SK-N-MC (cell line): ENCODE results near the gene LOXL1.
"Not testable (repeated sequence)": the region's sequence is repeated elsewhere in the genome, so short reads cannot be mapped to it uniquely, and the experiment has no call there.

Experiments
- DNase-seq: peaks from one replicate; pipeline ENCODE4 v3.0.0-alpha.2; 2011; ENCODE audit warnings: low read depth, low spot score
- H3K27ac ChIP-seq: fragments of 200-600 bp; sonication (generic); 2 replicates; pipeline ENCODE4 v1.5.1; 2016; ENCODE audit warnings: mixed run types
- H3K36me3 ChIP-seq: fragments of 200-600 bp; sonication (generic); 2 replicates; pipeline ENCODE4 v1.6.1; 2017; ENCODE audit warnings: antibody characterized with exemption, low read length, mixed read lengths; ENCODE audit not compliant: insufficient read depth
- H3K4me3 ChIP-seq: fragments of 200-600 bp; sonication (generic); 2 replicates; pipeline ENCODE4 v1.5.1; 2016
- H3K9ac ChIP-seq: fragments of 200-600 bp; sonication (generic); 2 replicates; pipeline ENCODE4 v1.8.0; 2017; ENCODE audit warnings: mixed run types, mixed read lengths; ENCODE audit not compliant: insufficient read length
- H3K9me3 ChIP-seq: fragments of 200-600 bp; sonication (generic); 2 replicates; pipeline ENCODE4 v1.6.1; 2017; ENCODE audit warnings: low read depth, mild to moderate bottlenecking, antibody characterized with exemption, low read length, moderate library complexity, mixed read lengths
- EZH2 ChIP-seq: fragments of 200-600 bp; sonication (generic); IDR thresholded peaks from one replicate; pipeline ENCODE4 v1.6.1; 2017; ENCODE audit warnings: antibody characterized with exemption
- FOXP2 ChIP-seq: optimal IDR thresholded peaks from 2 replicates; pipeline ENCODE3; 2011; ENCODE audit warnings: mild to moderate bottlenecking, moderate library complexity; ENCODE audit not compliant: insufficient read depth; ENCODE audit errors: extremely low read length, control extremely low read depth
- POLR2AphosphoS5 ChIP-seq: IDR thresholded peaks from 2 replicates; pipeline ENCODE4 v1.6.1; 2012; ENCODE audit warnings: mild to moderate bottlenecking, low read depth, low read length, borderline replicate concordance

LOXL1 gene

DNA sequence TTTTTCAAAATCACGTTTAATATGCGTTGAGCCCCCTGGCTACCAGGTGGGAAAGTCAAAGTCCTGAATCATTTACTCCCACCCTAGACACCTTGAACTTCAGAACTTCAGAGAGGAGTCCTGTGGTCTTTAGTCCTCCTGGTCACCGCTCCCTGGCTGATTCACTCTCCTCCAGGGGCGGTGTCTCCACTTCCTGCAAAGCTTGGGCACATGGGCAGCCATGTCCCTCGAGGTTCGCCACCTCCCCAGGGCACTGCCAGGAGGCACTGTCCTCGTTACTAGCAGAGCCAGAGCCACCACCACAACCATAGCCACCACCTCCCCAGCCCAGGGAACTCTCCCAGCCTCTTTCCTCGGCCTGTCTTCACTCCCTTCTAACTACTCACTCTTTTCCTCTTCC lies 31.0 kb downstream of the LOXL1 start:
- no peak for DNase-seq
- Histone ChIP-seq H3K9me3 (no peaks in the 10 kb centered on the region), H3K27ac (no peak overlapping the region), H3K36me3 (no peaks in the 10 kb centered on the region), H3K4me3 (no peak overlapping the region), H3K9ac (no peak overlapping the region)
- TF ChIP-seq FOXP2 (no peak), EZH2 (no peak), POLR2AphosphoS5 (no peak)

DNA sequence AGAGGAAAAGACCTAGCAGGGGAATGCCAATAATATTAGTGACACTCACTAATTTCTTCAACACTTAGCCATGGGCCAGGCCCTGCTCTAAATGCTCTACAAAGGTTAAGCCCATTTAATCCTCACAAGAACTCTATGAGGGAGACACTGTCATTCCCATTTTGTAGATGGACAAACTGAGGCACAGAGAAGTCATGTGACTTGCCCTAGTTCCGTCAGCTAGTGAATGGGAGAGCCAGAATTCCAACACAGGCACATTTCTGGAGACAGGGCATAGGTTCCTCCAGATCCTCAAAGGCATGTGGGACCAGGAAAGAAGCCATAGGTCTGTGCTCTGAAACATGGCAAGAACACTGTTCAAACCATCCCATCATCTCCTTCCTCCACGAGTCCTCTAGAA lies 31.5 kb downstream of the LOXL1 start:
- Histone ChIP-seq H3K36me3 (no peaks in the 10 kb centered on the region), H3K9ac (no peak overlapping the region), H3K27ac (no peak overlapping the region), H3K4me3 (no peak overlapping the region), H3K9me3 (no peaks in the 10 kb centered on the region)
- TF ChIP-seq EZH2, result no peak
- no peak for TF ChIP-seq POLR2AphosphoS5
- no peak for TF ChIP-seq FOXP2
- no peak for DNase-seq

DNA sequence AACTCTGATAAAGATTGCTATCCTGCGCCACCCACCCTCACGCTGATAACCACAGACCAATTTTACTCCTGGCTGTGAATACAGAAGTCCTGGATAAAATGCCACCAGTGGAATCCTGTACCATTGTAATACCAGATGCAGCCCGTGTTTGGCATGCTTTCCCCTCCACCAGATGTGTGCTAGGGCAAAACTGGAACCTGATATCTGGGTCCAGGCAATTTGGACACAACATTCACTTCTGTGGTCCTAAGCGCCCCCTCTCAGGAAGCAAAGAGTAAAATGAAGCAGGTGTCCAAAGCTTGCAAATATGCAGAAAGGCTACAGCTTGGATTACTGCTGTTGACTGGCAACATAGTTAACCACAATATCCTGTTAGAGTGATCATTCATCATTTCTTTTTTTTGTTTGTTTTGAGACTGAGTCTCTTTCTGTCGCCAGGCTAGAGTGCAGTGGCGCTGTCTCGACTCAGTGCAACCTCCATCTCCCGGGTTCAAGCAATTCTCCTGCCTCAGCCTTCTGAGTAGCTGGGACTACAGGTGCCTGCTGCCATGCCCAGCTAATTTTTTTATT lies 32.8 kb downstream of the LOXL1 start:
- Histone ChIP-seq H3K9ac (no peak overlapping the region), H3K27ac (no peak overlapping the region), H3K9me3 (no peaks in the 10 kb centered on the region), H3K4me3 (no peak overlapping the region; the same call in 1 of the 2 replicates), H3K36me3 (no peaks in the 10 kb centered on the region)
- no peak for TF ChIP-seq POLR2AphosphoS5
- TF ChIP-seq EZH2, result no peak
- no peak for TF ChIP-seq FOXP2
- no peak for DNase-seq

DNA sequence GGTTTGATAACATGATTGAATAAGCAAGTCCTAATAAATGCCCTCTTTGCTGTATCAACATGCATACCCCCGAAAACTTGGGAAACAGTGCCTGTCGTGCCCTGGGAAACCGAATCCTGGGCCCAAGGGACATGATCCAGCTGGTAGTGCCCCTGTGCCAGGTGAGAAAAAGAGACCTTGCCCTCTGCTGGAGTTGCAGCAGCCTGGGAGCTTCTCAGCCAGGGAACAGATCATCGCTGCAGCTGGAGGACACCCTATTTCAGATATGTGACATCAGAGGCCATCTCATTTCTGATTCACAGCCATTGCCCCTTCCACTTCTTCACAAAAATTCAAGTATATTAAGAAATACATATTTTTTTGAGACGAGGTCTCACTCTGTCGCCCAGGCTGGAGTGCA lies 33.5 kb downstream of the LOXL1 start:
- H3K4me3 ChIP-seq, result no peak overlapping the region
- H3K27ac ChIP-seq, result no peak overlapping the region
- TF ChIP-seq EZH2, result no peak
- TF ChIP-seq POLR2AphosphoS5, result no peak
- TF ChIP-seq FOXP2, result no peak
- H3K36me3 ChIP-seq, result no peaks in the 10 kb centered on the region
- DNase-seq, result no peak
- no peak overlapping the region for H3K9ac ChIP-seq
- H3K9me3 ChIP-seq, result no peaks in the 10 kb centered on the region

DNA sequence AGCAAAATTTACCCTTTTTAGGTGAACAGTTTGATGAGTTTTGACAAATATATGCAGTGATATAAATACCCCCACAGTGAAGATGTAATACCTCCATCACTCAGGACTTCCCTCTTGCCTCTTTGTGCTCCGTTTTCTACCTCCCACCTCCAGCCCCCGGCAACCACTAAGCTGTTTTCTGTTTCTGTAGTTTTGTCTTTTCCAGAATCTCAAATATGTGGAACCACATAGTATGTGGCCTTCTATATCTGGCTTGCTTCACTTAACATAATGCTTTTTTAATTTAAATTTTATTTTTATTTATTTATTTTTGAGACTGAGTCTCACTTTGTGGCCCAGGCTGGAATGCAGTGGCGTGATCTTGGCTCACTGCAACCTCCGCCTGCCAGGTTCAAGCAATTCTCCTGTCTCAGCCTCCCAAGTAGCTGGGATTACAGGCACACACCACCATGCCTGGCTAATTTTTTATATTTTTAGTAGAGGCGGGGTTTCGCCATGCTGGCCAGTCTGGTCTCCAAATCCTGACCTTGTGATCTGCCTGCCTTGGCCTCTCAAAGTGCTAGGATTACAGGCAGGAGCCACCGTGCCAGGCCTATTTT lies 34.3 kb downstream of the LOXL1 start:
- not testable (repeated sequence) for H3K4me3 ChIP-seq, DNase-seq, H3K9me3 ChIP-seq, H3K36me3 ChIP-seq, H3K9ac ChIP-seq, H3K27ac ChIP-seq

DNA sequence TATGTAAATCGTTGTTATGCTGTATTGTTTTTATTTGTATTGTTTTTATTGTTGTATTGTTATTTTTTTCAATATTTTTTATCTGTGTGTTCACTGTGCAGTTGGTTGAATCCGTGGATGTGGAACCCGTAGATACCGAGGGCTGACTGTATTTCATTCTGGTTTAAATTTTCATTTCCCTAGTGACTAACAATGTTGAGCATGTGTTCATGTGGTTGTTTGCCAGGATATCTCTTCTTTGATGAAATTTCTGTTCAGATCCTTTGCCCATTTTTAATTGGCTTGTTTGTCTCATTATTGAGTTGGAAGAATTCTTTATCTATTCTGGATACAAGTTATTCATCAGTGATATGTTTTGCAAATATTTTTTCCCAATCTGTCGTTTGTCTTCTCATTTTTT lies 36.2 kb downstream of the LOXL1 start:
- H3K9ac ChIP-seq, result peak overlapping the region; percentile 33
- no peak overlapping the region for H3K27ac ChIP-seq
- H3K9me3 ChIP-seq, result no peaks in the 10 kb centered on the region
- H3K4me3 ChIP-seq, result no peak overlapping the region
- no peaks in the 10 kb centered on the region for H3K36me3 ChIP-seq
- TF ChIP-seq EZH2, result no peak
- no peak for TF ChIP-seq POLR2AphosphoS5
- no peak for TF ChIP-seq FOXP2
- no peak for DNase-seq

DNA sequence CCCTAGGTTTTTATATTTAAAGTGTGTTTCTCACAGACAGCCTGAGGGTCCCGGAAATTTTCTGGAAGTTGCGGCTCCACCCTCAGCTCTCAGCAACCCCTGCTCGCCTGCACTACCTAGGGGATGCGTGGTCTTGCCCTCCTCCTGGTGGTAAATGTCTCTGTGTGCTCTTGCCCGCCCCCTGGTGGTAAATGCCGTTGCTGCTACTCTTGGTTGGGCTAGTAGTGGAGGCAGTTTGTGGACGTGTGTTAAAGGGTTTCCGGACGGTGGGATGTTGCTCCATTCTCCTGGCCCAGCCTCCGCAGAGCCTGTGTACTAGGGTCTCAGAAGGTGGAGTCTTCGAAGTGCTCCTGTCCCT lies 38.5 kb downstream of the LOXL1 start:
- no peak overlapping the region for H3K9ac ChIP-seq
- no peak for TF ChIP-seq EZH2
- no peak for TF ChIP-seq POLR2AphosphoS5
- TF ChIP-seq FOXP2, result no peak
- no peak overlapping the region for H3K27ac ChIP-seq
- no peaks in the 10 kb centered on the region for H3K36me3 ChIP-seq
- DNase-seq, result no peak
- H3K4me3 ChIP-seq, result peak overlapping the region; percentile 65
- H3K9me3 ChIP-seq, result no peaks in the 10 kb centered on the region

DNA sequence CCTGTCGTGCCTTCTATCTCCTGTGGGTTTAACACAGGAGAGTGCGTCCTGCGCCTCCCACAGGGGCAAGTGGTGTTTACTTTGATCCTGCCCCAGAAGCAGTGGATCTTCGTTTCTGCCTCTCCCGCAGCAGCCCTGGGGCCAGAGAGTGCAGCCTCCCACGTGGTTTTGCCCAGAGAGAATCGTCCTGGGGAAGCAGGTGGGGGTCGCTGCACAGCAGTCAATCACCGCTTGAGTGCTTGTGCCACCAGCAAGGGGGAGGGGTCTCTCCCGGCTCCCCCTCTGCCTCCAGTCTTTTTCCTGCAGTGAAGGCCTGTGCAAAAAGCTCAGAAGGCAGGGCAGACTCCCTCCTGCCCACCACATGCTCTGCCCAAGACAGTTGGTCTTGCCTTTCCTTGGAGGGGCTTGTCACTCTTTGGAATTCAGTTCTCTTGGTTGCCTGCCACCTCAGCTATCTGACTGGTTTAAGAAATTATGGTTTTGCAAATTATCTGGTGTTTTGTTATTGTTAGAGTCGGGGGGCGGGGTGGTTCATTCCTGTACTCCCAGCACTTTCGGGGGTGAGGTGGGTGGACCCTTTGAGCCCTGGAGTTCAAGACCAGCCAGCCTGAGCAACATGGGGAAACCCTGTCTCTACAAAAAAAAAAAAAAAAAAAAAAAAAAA lies 39.0 kb downstream of the LOXL1 start:
- Histone ChIP-seq H3K36me3 (no peaks in the 10 kb centered on the region), H3K4me3 (peak overlapping the region; percentile 65), H3K27ac (no peak overlapping the region; the same call in 1 of the 2 replicates), H3K9ac (no peak overlapping the region), H3K9me3 (no peaks in the 10 kb centered on the region)
- DNase-seq, result no peak
- no peak for TF ChIP-seq POLR2AphosphoS5
- TF ChIP-seq EZH2, result no peak
- no peak for TF ChIP-seq FOXP2

DNA sequence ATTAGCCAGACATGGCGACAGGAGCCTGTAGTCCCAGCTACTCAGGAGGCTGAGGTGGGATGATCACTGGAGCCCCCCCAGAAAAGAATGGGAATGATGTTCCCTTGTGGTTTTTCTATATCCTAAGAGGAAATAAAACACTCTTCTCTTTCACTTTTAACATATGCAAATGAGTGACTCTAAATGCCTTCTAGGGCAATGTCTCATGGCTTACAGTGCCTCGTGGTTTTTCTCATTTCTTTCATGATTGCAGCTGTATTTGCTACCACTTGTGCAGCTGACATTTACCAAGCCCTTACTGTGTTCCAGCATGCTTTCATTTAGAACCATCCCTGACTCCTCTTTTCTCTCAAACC lies 39.5 kb downstream of the LOXL1 start:
- Histone ChIP-seq H3K4me3 (peak overlapping the region; percentile 65), H3K27ac (peak overlapping the region; percentile 84; the same call in 1 of the 2 replicates), H3K9me3 (no peaks in the 10 kb centered on the region), H3K36me3 (no peaks in the 10 kb centered on the region), H3K9ac (peak overlapping the region; percentile 52)
- TF ChIP-seq POLR2AphosphoS5 (no peak), FOXP2 (no peak), EZH2 (no peak)
- peak; percentile 48 for DNase-seq
